Stimulated activated CD4-positive, alpha-beta T cell treated with anti-CD3 and anti-CD28 coated beads, Interleukin-2, amount 100 ng/mL, for 48 hours (primary cell): Measurements from ENCODE around the gene PKD2.

Experiments
- DNase-seq, 2 donors: peaks; one replicate each; pipeline ENCODE4 v3.0.0-alpha.2; 2020

PKD2 gene

GRCh38 chr4:88007304-88008121 lies at the start of gene PKD2:
TSS of gene PKD2 (plus strand) at chr4:88007635. CDS start at chr4:88007734, 99 bp downstream.
- DNase-seq = peak; percentile 68 to 71

DNA sequence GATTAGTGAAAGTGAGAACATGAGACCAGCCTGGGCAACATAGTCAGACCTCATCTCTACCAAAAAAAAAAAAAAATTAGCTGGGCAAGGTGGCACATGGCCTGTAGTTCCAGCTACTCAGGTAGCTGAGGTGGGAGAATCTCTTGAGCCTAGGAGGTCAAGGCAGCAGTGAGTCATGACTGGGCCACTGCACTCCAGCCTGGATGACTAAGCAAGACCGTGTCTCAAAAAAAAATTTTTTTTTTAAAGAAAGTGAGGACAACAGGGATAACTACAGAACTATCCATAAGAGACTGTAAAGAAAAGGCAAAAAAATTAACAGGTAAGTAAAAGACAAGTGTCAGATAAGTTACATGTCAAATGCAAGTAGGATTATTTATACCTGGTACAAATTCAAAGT lies 45.4 kb upstream of the PKD2 start:
- DNase-seq = no peak

DNA sequence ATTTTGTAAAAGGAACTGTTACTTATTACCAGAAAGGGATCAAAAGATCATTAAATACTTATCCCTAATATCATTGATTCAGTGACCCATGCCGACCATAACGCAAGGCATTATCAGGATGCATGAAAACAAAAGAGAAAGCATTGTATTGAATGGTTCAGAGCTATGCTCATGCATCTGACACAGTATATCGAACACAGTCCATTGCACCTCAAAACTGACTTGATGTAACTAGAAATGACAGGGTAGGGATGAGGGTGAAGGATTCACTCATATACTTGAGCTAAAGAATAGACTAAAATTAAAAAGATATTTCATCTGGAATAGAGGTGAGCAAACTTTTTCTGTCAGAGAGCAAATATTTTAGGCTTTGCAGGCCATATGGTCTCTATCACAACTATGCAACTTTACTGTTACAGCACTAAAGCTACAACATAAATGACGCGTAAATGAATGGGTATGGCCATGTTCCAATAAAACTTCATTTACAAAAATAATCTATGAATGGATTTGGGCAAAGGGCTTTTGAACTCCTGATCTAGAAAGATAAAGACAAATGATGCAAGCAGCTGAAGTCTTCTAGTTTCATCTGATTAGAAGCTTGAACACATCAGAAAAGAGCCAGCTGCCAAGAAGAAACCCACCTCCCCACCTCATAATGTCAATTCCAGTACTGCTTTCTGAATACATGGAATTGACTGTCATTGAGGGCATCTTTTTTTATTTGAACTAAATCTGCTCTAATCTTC lies 44.9 kb upstream of the PKD2 start:
- no peak for DNase-seq

DNA sequence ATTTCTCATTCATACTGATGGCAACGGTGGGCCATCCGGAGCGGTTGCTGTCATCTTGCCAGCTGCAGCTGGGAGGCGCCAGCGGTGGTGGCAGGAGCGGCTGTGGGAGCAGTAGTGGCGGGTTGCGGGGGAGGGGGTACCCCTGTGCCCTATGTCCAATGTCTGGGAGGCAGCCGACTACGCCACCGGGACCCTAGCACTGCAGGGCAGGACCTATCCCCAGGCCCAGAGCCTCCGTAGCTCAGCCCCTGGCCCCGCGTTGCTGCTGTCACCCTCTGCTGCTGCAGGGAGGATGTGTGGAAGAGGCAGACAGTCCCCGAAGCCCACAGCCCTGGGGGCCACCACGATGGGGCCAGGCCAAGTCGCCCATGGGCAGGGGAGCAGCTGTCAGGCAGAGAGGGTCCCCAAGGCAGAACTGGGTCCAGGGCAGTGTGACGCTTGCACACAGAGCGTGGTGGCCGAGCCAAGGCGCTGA lies 41.9 kb upstream of the PKD2 start:
- no peak for DNase-seq

DNA sequence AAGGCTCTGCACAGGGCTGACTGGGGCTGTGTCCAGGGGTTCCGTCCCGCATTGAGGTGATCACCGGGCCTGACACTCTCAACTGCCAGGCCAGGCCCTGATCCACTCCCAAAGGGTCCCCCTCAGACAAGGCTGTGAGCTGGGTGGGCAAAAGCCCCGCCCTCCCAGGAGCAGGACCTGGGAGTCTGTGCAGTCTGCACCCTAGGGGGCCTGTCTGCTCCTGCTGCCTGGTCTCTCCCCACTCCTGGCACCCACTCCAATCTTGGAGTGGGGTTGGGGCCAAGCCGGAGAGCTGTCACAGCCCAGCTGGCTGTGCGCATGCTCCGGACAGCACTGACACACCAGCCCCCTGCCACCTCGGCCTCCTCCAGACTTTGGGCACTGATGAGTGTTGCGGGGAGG lies 41.3 kb upstream of the PKD2 start:
- DNase-seq = no peak

DNA sequence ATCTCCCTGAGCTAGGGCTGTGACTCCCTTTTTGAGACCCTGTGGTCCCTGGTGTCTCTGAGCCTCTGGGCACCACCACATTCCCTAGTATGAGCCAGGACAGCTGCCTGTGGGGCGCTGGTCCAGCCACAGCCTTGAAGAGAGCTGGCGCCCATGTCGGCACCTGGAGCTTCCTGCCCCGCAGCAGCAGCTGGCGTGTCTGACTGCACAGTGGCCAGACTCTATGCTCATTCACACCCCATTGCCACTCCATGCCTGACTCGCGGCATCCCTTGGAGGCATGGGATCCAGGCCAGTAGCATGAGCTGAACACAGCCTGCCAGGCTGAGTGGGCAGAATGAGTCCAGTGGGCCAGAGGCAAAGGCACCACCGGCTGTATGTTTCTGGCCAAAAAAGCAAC lies 40.2 kb upstream of the PKD2 start:
- no peak for DNase-seq

DNA sequence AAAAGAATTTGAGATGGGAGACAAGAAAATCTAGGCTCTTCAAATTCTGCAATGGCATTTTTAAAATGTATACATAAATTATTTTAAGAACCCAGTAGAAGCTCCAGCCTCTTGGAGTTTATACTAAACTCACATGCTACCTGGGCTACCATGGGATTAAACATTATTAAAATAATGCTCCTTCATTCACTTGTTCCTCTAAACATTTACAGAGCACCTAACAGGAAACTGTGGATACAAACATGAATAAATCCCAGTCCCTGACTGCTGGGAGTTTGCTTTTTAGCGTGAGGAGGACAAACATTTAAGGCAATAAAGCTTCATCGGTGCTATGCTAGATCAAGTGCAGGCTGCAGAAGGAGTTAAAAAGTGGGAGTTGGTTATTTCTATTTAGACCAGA lies 37.3 kb upstream of the PKD2 start:
- no peak for DNase-seq

DNA sequence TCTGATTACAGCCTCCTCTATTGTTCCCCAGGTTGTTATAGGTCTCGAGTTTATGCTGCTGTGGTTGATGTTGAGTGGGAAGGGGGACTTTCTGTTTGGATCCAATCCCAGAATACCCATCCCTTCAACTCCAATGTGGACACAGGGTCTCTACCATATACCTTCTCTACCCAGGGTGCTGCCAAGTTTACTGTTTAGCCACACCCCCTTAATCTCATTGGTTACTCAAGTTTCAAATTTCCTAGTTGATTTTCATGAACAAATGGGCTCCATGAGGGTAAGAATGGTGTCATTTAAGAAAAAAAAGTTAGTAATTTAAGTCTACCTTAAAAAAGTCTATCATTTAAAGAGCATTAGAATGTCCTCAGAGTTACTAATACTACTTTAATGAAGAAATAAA lies 35.6 kb upstream of the PKD2 start:
- DNase-seq = no peak

- peak; percentile 12 to 14 for DNase-seq
Measured at GRCh38 chr4:87973283-87974169, 33.9 kb upstream of the PKD2 start.

- no peak for DNase-seq
Measured at GRCh38 chr4:87974856-87975462, 32.5 kb upstream of the PKD2 start.

DNA sequence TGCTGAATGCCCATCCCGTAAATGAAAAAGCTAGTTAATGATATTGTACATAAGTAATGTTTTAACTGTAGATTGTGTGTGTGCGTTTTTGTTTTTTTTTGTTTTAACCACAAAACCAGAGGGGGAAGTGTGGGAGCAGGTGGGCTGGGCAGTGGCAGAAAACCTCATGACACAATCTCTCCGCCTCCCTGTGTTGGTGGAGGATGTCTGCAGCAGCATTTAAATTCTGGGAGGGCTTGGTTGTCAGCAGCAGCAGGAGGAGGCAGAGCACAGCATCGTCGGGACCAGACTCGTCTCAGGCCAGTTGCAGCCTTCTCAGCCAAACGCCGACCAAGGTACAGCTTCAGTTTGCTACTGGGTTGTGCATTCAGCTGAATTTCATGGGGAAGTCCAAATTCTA lies 32.0 kb upstream of the PKD2 start, which contains the start of gene SPP1:
Gene SPP1, plus strand, starts transcription at position 249 of the 400 bp plus-strand sequence. CDS start 1,182 bp downstream, outside the sequence.
- DNase-seq = no peak

DNA sequence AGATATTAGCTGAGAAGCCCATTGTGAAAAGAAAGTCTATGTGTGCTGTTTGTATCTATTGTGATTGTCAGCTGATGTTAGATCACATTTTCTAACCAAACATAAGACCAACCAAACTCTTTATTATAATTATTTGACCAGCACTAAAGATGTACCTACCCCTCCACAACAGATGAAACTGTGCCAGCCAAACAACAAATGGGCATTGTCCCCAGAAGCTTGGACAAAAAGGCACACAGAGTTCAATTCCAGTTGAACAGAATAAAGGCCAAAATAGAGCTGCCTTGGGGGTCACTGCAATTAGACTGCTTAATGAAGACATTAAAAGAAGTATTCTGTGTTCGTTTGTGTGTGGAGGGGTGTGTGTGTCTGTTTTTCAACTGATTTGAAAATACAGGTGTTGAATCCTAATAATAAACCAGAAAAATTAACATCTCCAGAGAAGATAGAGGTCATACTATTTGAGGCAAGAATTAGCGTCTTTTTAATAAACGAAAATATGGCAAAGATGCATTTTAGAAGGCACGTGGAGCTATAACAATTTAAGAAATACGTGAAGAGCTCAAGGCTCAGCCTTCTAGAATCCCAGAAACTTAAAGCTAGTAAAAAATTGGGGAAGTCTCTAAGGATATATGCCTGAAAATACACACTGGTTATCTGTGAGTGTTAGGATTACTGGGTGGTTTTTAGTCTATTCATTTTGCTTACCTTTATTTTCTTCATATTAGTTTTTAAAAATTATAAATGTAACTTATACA lies 29.7 kb upstream of the PKD2 start:
- no peak for DNase-seq

DNA sequence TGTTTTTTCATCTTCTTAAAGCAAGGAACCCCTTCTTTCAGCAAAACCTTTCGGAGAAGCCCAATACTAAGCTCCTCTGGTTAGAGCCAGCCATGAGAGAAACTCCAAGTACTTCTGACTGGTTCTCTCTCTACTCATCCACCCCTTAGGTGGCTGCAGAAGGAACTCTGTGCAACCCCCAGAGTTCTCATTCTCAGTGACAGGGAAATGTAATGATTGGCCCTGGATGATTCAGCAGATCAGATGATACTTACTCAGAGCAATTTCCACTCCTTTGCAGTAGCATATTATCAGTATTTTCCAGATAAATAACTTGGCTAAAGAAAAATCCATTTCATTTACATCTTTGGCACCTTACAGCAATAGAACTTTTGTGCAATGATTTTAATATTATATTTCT lies 28.8 kb upstream of the PKD2 start:
- DNase-seq = no peak

DNA sequence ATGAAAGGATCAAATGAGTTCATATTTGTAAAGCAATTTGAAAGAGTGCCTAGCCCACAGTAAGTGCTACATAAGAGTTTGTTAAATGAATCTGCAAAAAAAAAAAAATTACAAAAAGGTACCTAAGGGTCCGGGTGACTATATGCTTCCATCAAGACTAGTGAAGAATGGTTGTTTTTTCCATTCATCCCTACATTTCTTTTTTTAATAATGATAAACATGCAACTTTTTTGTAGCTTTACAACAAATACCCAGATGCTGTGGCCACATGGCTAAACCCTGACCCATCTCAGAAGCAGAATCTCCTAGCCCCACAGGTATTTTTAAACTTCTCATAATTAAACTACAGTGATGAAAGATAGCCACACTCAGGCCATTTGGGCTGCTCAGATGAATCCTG lies 27.6 kb upstream of the PKD2 start:
- DNase-seq = no peak

DNA sequence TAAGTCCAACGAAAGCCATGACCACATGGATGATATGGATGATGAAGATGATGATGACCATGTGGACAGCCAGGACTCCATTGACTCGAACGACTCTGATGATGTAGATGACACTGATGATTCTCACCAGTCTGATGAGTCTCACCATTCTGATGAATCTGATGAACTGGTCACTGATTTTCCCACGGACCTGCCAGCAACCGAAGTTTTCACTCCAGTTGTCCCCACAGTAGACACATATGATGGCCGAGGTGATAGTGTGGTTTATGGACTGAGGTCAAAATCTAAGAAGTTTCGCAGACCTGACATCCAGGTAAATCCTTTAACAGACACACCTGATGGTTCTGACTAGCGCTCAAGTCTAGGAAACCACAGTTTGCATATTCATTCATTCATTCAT lies 25.9 kb upstream of the PKD2 start:
- DNase-seq = no peak

- no peak for DNase-seq
Measured at GRCh38 chr4:87982036-87982435, 25.4 kb upstream of the PKD2 start.

- DNase-seq = no peak
Measured at GRCh38 chr4:87982446-87983010, 24.9 kb upstream of the PKD2 start.

DNA sequence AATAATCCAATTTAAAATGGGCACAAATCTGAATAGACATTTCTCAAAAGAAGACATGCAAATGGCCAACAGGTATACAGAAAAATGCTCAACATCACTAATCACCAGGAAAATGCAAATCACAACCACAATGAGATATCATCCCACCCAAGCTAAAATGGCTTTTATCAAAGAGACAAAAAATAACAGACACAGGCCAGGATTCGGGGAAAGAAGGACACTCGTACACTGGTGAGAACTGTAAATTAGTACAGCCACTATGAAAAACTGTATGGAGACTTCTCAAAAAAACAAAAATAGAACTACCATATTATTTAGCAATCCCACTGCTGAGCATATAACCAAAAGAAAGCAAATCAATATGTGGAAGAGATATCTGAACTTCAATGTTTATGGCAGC lies 23.4 kb upstream of the PKD2 start:
- no peak for DNase-seq

- DNase-seq = peak in 1 of 2 donors; percentile 15
Measured at GRCh38 chr4:87985097-87985886, 22.1 kb upstream of the PKD2 start.

DNA sequence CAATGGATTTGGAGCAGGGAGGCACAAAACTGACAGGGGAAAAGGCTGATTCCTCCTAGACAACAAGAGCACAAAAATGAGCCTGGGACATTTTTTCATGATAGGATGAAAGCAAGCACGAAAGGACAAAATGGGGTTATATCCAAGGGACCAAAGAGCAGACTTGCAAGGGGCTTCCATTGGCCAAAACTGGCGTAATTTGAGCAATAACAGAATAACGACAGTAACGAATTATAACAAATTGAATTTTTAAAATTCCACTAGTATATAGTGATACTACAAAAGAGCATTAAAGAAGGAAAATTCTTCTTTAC lies 21.6 kb upstream of the PKD2 start:
- no peak for DNase-seq

DNA sequence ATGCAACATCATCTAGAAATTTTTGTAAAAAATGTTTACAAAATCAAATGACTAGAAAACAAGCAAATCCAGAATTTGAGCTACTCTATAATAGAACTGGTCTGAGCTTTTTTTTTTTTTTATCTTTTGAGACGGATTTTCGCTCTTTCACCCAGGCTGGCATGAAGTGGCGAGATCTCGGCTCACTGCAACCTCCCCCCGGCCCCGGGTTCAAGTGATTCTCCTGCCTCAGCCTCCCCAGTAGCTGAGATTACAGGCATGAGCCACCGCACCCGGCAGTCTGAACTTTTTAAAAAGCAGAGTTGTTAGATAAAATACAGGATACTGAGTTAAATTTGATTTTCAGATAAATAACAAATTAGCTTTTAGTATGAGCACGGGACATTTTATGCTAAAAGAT lies 20.9 kb upstream of the PKD2 start:
- no peak for DNase-seq
